ENCODE data around the gene KCND3. TPM values are rescaled to one million over a fixed set of nuclear protein-coding genes. Genes with fewer than 3 reads are reported as not detected.

The KCND3 gene
- total RNA-seq, 1 experiment from 2014 or later, result 0.15 TPM

DNA sequence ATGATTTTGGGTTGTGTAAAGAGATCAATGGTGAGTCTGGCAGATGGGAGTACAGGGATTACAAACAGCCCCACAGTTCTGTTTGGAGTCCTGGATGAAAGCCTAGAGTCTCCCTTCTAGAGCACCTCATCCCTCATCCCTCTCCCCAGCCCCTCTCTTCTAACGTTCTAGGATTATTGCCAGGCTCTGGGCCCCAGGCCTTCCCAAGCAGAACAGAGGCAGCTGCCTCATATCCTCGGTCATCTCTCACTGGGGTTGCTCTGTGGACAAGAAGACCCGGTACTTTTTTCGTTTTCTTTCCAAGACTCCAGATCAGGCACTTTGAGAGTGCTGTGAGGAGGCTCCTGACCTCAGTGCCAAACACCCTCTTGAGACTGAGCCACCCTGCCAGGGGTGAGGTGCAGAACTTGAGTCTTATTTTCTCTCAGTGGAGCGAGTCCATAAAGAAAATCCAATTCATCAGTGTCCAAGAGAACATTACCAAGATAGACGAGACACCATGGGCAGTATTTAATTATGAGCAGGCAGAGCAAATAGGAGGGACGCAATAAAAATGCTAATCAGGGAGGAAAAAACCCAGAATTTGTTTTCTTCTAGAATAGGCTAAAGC is 17.1 kb upstream of the KCND3 start:
- peaks cover 46 to 50% of the 10 kb centered on the region in 2 experiments for H3K4me1 Mint-ChIP-seq
- H2BK120ac ChIP-seq (ENCODE audit: low read depth, low read length, poor library complexity, severe bottlenecking), result no peak overlapping the region
- H3K79me1 ChIP-seq (ENCODE audit: insufficient read depth, low read depth, low read length, poor library complexity, severe bottlenecking), result no peaks in the 10 kb centered on the region
- no peak overlapping the region for H3K14ac ChIP-seq (ENCODE audit: insufficient read depth, low read length)
- DNase-seq, result no peak
- H2AK5ac ChIP-seq (ENCODE audit: insufficient read length, low read length), result no peak overlapping the region
- no peak overlapping the region for H3T11ph ChIP-seq (ENCODE audit: low read length)
- no peak overlapping the region for H3K4me2 ChIP-seq (ENCODE audit: insufficient read depth, insufficient read length, low read length)
- no peak overlapping the region for H4K5ac ChIP-seq (ENCODE audit: insufficient read length, low read depth, low read length)
- H3K23me2 ChIP-seq (ENCODE audit: insufficient read length, low read depth, low read length, poor library complexity, severe bottlenecking), result no peaks in the 10 kb centered on the region
- no peak overlapping the region for H2BK20ac ChIP-seq (ENCODE audit: low read depth, low read length, poor library complexity, severe bottlenecking)
- H3K36me3 Mint-ChIP-seq (ENCODE audit: insufficient read depth in 1 of 3, low read depth in 3 of 3), result no peaks in the 10 kb centered on the region; a peak in 1 of 7 replicates
- H3K27ac Mint-ChIP-seq, result peak overlapping the region; percentile 45 to 94 (median 63); a peak in 4 of 7 replicates
- no peak overlapping the region for H3K18ac ChIP-seq (ENCODE audit: insufficient read length, low read depth, low read length)
- H3K27me3 Mint-ChIP-seq (ENCODE audit: low read depth), result peaks cover 3% of the 10 kb centered on the region
- H2BK12ac ChIP-seq (ENCODE audit: insufficient read length, low read depth, low read length), result no peak overlapping the region
- H3K9me3 ChIP-seq (ENCODE audit: control insufficient read depth, low read depth, low read length), result no peaks in the 10 kb centered on the region
- H4K91ac ChIP-seq (ENCODE audit: insufficient read length, low read depth, low read length), result no peak overlapping the region
- H3K23ac ChIP-seq (ENCODE audit: insufficient read length, low read depth, low read length), result no peak overlapping the region
- TF ChIP-seq, protein P1, sequence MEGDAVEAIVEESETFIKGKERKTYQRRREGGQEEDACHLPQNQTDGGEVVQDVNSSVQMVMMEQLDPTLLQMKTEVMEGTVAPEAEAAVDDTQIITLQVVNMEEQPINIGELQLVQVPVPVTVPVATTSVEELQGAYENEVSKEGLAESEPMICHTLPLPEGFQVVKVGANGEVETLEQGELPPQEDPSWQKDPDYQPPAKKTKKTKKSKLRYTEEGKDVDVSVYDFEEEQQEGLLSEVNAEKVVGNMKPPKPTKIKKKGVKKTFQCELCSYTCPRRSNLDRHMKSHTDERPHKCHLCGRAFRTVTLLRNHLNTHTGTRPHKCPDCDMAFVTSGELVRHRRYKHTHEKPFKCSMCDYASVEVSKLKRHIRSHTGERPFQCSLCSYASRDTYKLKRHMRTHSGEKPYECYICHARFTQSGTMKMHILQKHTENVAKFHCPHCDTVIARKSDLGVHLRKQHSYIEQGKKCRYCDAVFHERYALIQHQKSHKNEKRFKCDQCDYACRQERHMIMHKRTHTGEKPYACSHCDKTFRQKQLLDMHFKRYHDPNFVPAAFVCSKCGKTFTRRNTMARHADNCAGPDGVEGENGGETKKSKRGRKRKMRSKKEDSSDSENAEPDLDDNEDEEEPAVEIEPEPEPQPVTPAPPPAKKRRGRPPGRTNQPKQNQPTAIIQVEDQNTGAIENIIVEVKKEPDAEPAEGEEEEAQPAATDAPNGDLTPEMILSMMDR (conservative IDR thresholded peaks at IDR 0.05), result no peak
- WGBS (ENCODE audit: extremely low coverage, insufficient read length, low lambda C conversion rate), result no CpG with 5 or more reads among the region's 7 CpGs
- H4K8ac ChIP-seq (replicated peaks; ENCODE audit: insufficient read length, low read depth, low read length), result no peak overlapping the region
- H3K9me3 Mint-ChIP-seq, result no peaks in the 10 kb centered on the region; a peak in 1 of 5 replicates
- H3K27ac ChIP-seq (ENCODE audit: insufficient read length, low read depth, low read length), result no peak overlapping the region
- no peak overlapping the region for H2AFZ ChIP-seq (ENCODE audit: low read length)
- H3K56ac ChIP-seq (ENCODE audit: insufficient read length, low read depth, low read length), result no peak overlapping the region
- H3K9ac ChIP-seq (ENCODE audit: extremely low read depth, insufficient read length, low read length), result no peak overlapping the region
- no peaks in the 10 kb centered on the region for H4K20me1 ChIP-seq (ENCODE audit: control insufficient read depth, insufficient read depth, insufficient read length)
- H3K79me2 ChIP-seq (ENCODE audit: insufficient read depth, low read length), result no peaks in the 10 kb centered on the region
- peak overlapping the region in 1 of 2 experiments; percentile 54; a peak in 2 of 5 replicates for H3K4me3 Mint-ChIP-seq
- H3K27me3 ChIP-seq (ENCODE audit: insufficient read depth, low read length), result no peaks in the 10 kb centered on the region
- peaks cover 27% of the 10 kb centered on the region for H3K4me1 ChIP-seq (ENCODE audit: insufficient read depth, low read length)
- H3K4ac ChIP-seq (ENCODE audit: low read depth, low read length), result no peak overlapping the region
- no peak overlapping the region for H2BK15ac ChIP-seq (ENCODE audit: low read depth, low read length)
- no peak overlapping the region for H2BK5ac ChIP-seq (ENCODE audit: insufficient read length, low read length)

Data from H9 (cell line).